ENCODE measurements around the gene AKIRIN1.
A peak's percentile ranks its signal among the peaks of the same experiment; 100 is the strongest.
"Not testable (repeated sequence)": the region's sequence is repeated elsewhere in the genome, so short reads cannot be mapped to it uniquely, and the experiment has no call there.

Gene AKIRIN1

GRCh38 chr1:39003794-39004193 is 12.7 kb downstream of the AKIRIN1 start:
- H3K36me3 Mint-ChIP-seq (ENCODE audit: insufficient read depth) = peaks cover 99% of the 10 kb centered on the region
- DNase-seq = no peak
- H3K4me1 Mint-ChIP-seq (ENCODE audit: low read depth in 2 of 2) = peaks cover 3 to 17% of the 10 kb centered on the region in 2 donors
- H3K27ac Mint-ChIP-seq = peak overlapping the region; percentile 7 to 46
- no peaks in the 10 kb centered on the region for H3K9me3 Mint-ChIP-seq
- no peak overlapping the region for H3K4me3 Mint-ChIP-seq
- no peak for ATAC-seq (replicated peaks)
- H3K27me3 Mint-ChIP-seq = no peaks in the 10 kb centered on the region

GRCh38 chr1:39006287-39006686 is 15.2 kb downstream of the AKIRIN1 start:
- H3K36me3 Mint-ChIP-seq (ENCODE audit: insufficient read depth) = peaks cover 89% of the 10 kb centered on the region
- ATAC-seq (replicated peaks) (no peak), DNase-seq (no peak)
- peak overlapping the region; percentile 53 to 87 for H3K27ac Mint-ChIP-seq
- H3K9me3 Mint-ChIP-seq = no peaks in the 10 kb centered on the region
- no peak overlapping the region for H3K4me3 Mint-ChIP-seq
- H3K27me3 Mint-ChIP-seq = no peaks in the 10 kb centered on the region
- peaks cover 3 to 11% of the 10 kb centered on the region in 2 donors for H3K4me1 Mint-ChIP-seq (ENCODE audit: low read depth in 2 of 2)

- Mint-ChIP-seq H3K9me3 (no peaks in the 10 kb centered on the region), H3K4me1 (ENCODE audit: low read depth in 2 of 2) (peaks cover 2 to 6% of the 10 kb centered on the region in 2 donors), H3K27ac (peak overlapping the region; percentile 53 to 87), H3K27me3 (no peaks in the 10 kb centered on the region), H3K36me3 (ENCODE audit: insufficient read depth) (peaks cover 88% of the 10 kb centered on the region), H3K4me3 (no peak overlapping the region)
- ATAC-seq (replicated peaks) (no peak), DNase-seq (no peak)
Observed at GRCh38 chr1:39006726-39007645, 15.9 kb downstream of the AKIRIN1 start.

- not testable (repeated sequence) for H3K27ac Mint-ChIP-seq; DNase-seq; H3K27me3 Mint-ChIP-seq; ATAC-seq (replicated peaks); H3K4me3 Mint-ChIP-seq; H3K9me3 Mint-ChIP-seq; H3K4me1 Mint-ChIP-seq (ENCODE audit: low read depth in 2 of 2)
- peaks cover 20% of the 10 kb centered on the region for H3K36me3 Mint-ChIP-seq (ENCODE audit: insufficient read depth)
Observed at GRCh38 chr1:39014956-39015355, 23.9 kb downstream of the AKIRIN1 start.

GRCh38 chr1:39016604-39017171 is 25.6 kb downstream of the AKIRIN1 start:
- Mint-ChIP-seq H3K27ac (peak overlapping the region in 1 of 2 donors; percentile 20), H3K9me3 (no peaks in the 10 kb centered on the region), H3K27me3 (peaks cover 0 to 6% of the 10 kb centered on the region in 2 donors), H3K36me3 (ENCODE audit: insufficient read depth) (peaks cover 13% of the 10 kb centered on the region), H3K4me3 (no peak overlapping the region), H3K4me1 (ENCODE audit: low read depth in 2 of 2) (no peaks in the 10 kb centered on the region)
- DNase-seq = no peak
- ATAC-seq (replicated peaks) = no peak

GRCh38 chr1:39017266-39017665 is 26.2 kb downstream of the AKIRIN1 start:
- ATAC-seq (replicated peaks) = no peak
- Mint-ChIP-seq H3K4me1 (ENCODE audit: low read depth in 2 of 2) (no peaks in the 10 kb centered on the region), H3K36me3 (ENCODE audit: insufficient read depth) (peaks cover 12% of the 10 kb centered on the region), H3K27ac (no peak overlapping the region), H3K4me3 (no peak overlapping the region), H3K9me3 (no peaks in the 10 kb centered on the region), H3K27me3 (peaks cover 0 to 11% of the 10 kb centered on the region in 2 donors)
- no peak for DNase-seq

GRCh38 chr1:39020494-39020893 is 29.4 kb downstream of the AKIRIN1 start:
- peaks cover 0 to 11% of the 10 kb centered on the region in 2 donors for H3K27me3 Mint-ChIP-seq
- not testable (repeated sequence) for ATAC-seq (replicated peaks); H3K9me3 Mint-ChIP-seq; H3K4me1 Mint-ChIP-seq (ENCODE audit: low read depth in 2 of 2); H3K27ac Mint-ChIP-seq; DNase-seq; H3K36me3 Mint-ChIP-seq (ENCODE audit: insufficient read depth); H3K4me3 Mint-ChIP-seq

- DNase-seq (no peak), ATAC-seq (replicated peaks) (no peak)
- Mint-ChIP-seq H3K9me3 (no peaks in the 10 kb centered on the region), H3K4me1 (ENCODE audit: low read depth in 2 of 2) (peaks cover 7% of the 10 kb centered on the region in 2 donors), H3K36me3 (ENCODE audit: insufficient read depth) (peaks cover 15% of the 10 kb centered on the region), H3K27ac (no peak overlapping the region), H3K4me3 (no peak overlapping the region), H3K27me3 (peaks cover 0 to 11% of the 10 kb centered on the region in 2 donors)
Observed at GRCh38 chr1:39021426-39021825, 30.4 kb downstream of the AKIRIN1 start.

GRCh38 chr1:39023140-39023539 is 32.1 kb downstream of the AKIRIN1 start:
- H3K27me3 Mint-ChIP-seq = peaks cover 0 to 11% of the 10 kb centered on the region in 2 donors
- no peak overlapping the region for H3K27ac Mint-ChIP-seq
- DNase-seq (no peak), ATAC-seq (replicated peaks) (no peak)
- H3K36me3 Mint-ChIP-seq (ENCODE audit: insufficient read depth) = peaks cover 24% of the 10 kb centered on the region
- no peaks in the 10 kb centered on the region for H3K9me3 Mint-ChIP-seq
- H3K4me1 Mint-ChIP-seq (ENCODE audit: low read depth in 2 of 2) = peaks cover 12 to 17% of the 10 kb centered on the region in 2 donors
- H3K4me3 Mint-ChIP-seq = no peak overlapping the region

- ATAC-seq (replicated peaks) (peak; percentile 88), DNase-seq (peak; percentile 67 to 74 (median 69))
- Mint-ChIP-seq H3K4me3 (peak within 1 kb of the TSS; percentile 88 to 96), H3K27me3 (peaks cover 0 to 9% of the 10 kb centered on the region in 2 donors), H3K9me3 (no peaks in the 10 kb centered on the region), H3K4me1 (ENCODE audit: low read depth in 2 of 2) (peaks cover 14 to 30% of the 10 kb centered on the region in 2 donors), H3K36me3 (ENCODE audit: insufficient read depth) (peaks cover 51% of the 10 kb centered on the region), H3K27ac (peak within 1 kb of the TSS; percentile 88 to 95)
Observed at GRCh38 chr1:39026051-39026865, 35.2 kb downstream of the AKIRIN1 start, which contains the start of gene NDUFS5. Gene NDUFS5 (plus strand): TSS chr1:39026350. CDS start chr1:39028725, 2,375 bp downstream.

GRCh38 chr1:39026866-39027507 is 35.9 kb downstream of the AKIRIN1 start:
- H3K4me1 Mint-ChIP-seq (ENCODE audit: low read depth in 2 of 2) = peaks cover 16 to 33% of the 10 kb centered on the region in 2 donors
- no peak for DNase-seq

GRCh38 chr1:39034114-39034654 is 43.1 kb downstream of the AKIRIN1 start:
- H3K27ac Mint-ChIP-seq = peak overlapping the region; percentile 72 to 93
- H3K36me3 Mint-ChIP-seq (ENCODE audit: insufficient read depth) = peaks cover 73% of the 10 kb centered on the region

More at GRCh38 chr1:39026866-39027507, 35.9 kb downstream of the AKIRIN1 start:
- peak overlapping the region; percentile 88 to 96 for H3K4me3 Mint-ChIP-seq
- peaks cover 58% of the 10 kb centered on the region for H3K36me3 Mint-ChIP-seq (ENCODE audit: insufficient read depth)
- H3K27ac Mint-ChIP-seq = peak overlapping the region; percentile 88 to 95
- peaks cover 0 to 2% of the 10 kb centered on the region in 2 donors for H3K27me3 Mint-ChIP-seq
- ATAC-seq (replicated peaks) = no peak
- H3K9me3 Mint-ChIP-seq = no peaks in the 10 kb centered on the region

More at GRCh38 chr1:39034114-39034654, 43.1 kb downstream of the AKIRIN1 start:
- ATAC-seq (replicated peaks) = no peak
- Mint-ChIP-seq H3K9me3 (no peaks in the 10 kb centered on the region), H3K27me3 (no peaks in the 10 kb centered on the region), H3K4me1 (ENCODE audit: low read depth in 2 of 2) (peaks cover 13 to 22% of the 10 kb centered on the region in 2 donors), H3K4me3 (peak overlapping the region; percentile 57 to 67)
- no peak for DNase-seq

Data from effector memory CD8-positive, alpha-beta T cell (primary cell).